ENCODE results near the gene NRDE2.

DNA sequence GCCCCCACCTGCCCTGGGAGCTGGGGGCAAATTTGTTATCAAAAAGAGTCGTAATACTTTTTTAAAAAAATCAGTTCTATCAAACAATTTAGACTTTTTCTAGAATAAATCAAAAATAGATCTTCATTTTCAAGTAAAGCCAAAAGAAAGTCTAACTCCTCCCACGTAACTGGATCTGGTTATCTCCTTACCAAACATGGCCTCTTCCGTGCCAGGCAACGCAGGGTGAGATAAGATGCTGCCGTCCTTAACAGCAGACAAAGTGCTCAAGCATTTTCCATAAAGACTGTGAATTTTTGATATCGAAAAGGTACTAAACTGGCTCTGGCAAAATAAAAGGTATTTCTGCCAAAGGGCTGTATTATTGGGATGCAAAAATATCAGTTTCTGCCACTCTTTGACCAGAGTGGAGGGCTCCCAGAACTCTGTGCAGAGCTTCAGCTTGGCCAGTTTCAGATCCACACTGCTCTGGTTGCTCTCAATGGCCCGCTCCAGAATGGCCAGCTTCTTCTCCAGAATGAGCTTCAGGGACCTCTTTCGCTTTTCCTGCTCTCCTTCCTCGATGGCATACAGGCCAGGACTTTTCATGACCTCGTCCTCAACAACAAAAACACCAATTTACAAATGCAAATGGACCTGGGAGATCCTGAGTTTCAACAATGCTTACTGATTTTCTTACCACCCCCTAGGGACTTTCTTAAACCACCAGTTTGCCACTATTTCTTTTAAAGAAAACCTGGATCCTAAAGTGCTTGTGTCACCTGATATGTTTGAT, 29.0 kb downstream of the NRDE2 start:
- TF ChIP-seq, protein P1, sequence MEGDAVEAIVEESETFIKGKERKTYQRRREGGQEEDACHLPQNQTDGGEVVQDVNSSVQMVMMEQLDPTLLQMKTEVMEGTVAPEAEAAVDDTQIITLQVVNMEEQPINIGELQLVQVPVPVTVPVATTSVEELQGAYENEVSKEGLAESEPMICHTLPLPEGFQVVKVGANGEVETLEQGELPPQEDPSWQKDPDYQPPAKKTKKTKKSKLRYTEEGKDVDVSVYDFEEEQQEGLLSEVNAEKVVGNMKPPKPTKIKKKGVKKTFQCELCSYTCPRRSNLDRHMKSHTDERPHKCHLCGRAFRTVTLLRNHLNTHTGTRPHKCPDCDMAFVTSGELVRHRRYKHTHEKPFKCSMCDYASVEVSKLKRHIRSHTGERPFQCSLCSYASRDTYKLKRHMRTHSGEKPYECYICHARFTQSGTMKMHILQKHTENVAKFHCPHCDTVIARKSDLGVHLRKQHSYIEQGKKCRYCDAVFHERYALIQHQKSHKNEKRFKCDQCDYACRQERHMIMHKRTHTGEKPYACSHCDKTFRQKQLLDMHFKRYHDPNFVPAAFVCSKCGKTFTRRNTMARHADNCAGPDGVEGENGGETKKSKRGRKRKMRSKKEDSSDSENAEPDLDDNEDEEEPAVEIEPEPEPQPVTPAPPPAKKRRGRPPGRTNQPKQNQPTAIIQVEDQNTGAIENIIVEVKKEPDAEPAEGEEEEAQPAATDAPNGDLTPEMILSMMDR (IDR thresholded peaks at IDR 0.05) = no peak
- TF ChIP-seq POLR2A (IDR thresholded peaks at IDR 0.05) = no peak
- no peak for TF ChIP-seq POLR2AphosphoS5 (IDR thresholded peaks at IDR 0.05)
